CD1c-positive myeloid dendritic cell (primary cell): ENCODE results near the gene RNASE8.

ENCODE experiments used
- DNase-seq: peaks from one replicate; pipeline ENCODE4 v3.0.0-alpha.2; 2016; ENCODE audit errors: extremely low spot score

RNASE8 gene

DNA sequence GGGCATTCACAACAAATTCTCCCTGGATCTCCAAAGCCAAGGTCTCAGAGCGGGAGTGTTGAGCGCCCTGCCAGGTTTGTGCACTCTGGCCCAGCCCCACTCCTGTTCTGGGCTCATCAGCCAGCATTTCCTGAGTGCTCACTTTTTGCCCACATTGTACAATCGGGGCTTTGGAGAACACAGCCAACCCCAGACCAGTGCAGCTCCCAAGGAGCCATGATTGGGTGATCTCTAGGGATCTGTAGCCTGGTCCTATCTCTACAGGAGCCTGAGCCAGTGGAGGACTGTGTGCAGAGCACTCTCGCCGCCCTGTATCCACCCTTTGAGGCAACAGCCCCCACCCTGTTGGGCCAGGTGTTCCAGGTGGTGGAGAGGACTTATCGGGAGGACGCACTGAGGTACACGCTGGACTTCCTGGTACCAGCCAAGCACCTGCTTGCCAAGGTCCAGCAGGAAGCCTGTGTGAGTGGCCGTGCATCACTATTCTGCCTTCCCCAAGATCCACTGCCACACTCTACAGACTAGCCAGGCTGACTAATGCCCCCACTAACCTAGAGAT lies 15.2 kb downstream of the RNASE8 start:
- no peak for DNase-seq

DNA sequence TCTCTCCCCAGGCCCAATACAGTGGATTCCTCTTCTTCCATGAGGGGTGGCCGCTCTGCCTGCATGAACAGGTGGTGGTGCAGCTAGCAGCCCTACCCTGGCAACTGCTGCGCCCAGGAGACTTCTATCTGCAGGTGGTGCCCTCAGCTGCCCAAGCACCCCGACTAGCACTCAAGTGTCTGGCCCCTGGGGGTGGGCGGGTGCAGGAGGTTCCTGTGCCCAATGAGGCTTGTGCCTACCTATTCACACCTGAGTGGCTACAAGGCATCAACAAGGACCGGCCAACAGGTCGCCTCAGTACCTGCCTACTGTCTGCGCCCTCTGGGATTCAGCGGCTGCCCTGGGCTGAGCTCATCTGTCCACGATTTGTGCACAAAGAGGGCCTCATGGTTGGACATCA lies 16.3 kb downstream of the RNASE8 start:
- no peak for DNase-seq

DNA sequence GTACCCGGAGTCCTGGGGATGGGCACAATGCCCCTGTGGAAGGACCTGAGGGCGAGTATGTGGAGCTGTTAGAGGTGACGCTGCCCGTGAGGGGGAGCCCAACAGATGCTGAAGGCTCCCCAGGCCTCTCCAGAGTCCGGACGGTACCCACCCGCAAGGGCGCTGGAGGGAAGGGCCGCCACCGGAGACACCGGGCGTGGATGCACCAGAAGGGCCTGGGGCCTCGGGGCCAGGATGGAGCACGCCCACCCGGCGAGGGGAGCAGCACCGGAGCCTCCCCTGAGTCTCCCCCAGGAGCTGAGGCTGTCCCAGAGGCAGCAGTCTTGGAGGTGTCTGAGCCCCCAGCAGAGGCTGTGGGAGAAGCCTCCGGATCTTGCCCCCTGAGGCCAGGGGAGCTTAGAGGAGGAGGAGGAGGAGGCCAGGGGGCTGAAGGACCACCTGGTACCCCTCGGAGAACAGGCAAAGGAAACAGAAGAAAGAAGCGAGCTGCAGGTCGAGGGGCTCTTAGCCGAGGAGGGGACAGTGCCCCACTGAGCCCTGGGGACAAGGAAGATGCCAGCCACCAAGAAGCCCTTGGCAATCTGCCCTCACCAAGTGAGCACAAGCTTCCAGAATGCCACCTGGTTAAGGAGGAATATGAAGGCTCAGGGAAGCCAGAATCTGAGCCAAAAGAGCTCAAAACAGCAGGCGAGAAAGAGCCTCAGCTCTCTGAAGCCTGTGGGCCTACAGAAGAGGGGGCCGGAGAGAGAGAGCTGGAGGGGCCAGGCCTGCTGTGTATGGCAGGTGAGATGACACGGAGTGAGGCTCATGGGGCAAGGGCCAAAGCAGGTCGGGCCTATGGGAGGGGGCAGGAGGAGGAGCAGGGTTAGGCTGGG lies 17.0 kb downstream of the RNASE8 start:
- no peak for DNase-seq

DNA sequence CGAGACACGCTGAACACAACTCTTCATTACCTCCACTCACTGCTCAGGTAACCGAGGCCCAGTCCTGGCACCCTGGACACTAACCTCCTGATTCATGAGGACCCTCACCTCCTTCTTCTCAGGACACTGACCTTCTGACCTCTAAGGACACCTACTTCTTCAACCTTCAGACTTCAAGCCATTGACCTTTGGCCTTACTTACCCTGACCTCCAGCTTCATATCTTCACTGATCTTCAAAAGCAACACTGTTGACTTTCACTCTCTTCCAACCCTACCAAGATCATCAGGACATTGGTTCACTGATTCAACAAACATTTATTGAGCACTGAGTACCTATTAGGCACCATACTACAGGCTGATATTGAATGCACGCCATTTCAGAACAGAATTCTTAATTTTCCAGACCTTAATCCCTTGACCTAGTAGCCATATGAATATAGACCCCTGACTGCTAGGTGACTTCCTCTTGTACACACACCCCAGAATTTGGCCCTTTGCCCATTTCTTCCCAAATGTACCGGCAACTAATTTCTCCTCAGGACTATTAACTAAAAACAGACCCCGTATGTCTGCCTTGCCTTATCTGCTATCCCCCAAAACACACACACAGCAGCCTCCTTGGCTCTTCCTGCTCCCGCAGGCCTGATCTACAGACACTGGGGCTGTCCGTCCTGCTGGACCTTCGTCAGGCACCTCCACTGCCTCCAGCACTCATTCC lies 18.3 kb downstream of the RNASE8 start:
- DNase-seq, result no peak

DNA sequence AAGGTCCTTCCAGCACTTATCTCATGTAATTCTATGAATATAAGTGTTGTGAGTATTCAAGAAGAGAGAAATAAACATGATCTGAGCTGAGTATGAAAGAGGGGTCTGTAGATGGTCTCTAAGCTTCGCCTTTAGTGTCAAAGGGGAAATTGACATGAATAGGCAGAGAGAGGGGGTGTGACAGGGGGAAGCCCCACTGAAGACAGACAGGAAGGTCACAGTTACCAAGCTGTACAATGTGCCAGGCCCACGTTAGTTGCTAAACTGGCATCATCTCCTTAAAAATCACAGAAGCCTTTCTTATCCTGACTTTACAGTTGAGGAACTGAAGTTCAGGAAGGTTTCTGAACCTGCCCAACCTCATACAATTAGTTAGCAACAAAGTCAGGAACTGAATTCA lies 20.1 kb downstream of the RNASE8 start:
- no peak for DNase-seq

DNA sequence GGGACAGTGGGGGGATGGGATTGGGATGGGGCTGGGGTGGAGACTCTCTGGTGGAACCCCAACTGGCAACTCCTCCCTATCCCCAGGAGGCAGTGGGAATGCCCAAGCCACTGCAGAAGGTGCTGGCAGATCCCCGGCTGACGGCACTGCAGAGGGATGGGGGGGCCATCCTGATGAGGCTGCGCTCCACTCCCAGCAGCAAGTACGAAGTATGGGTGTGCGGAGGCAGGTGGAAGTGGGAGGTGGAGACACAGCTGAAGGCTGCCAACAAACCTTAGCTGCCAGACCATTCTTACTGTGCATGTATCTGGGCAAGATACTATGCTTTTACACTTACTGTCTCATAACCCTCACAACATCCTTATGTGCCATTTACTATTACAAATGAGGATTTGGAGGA lies 20.7 kb downstream of the RNASE8 start:
- DNase-seq, result no peak

DNA sequence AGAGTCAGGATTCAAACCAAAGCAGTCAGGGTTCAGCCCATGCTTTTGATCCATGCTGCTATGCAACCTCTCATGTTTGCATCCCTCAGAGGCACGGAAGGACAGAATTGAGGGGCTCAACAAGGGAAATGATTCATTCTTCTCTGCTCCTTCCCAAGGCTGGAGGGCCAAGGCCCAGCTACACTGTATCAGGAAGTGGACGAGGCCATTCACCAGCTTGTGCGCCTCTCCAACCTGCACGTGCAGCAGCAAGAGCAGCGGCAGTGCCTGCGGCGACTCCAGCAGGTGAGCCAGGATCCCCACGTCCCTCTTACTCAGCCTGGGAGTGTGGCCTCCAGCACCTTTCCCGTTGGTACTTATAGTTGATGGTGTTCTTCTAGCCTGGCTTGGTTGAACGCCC lies 21.1 kb downstream of the RNASE8 start:
- no peak for DNase-seq

DNA sequence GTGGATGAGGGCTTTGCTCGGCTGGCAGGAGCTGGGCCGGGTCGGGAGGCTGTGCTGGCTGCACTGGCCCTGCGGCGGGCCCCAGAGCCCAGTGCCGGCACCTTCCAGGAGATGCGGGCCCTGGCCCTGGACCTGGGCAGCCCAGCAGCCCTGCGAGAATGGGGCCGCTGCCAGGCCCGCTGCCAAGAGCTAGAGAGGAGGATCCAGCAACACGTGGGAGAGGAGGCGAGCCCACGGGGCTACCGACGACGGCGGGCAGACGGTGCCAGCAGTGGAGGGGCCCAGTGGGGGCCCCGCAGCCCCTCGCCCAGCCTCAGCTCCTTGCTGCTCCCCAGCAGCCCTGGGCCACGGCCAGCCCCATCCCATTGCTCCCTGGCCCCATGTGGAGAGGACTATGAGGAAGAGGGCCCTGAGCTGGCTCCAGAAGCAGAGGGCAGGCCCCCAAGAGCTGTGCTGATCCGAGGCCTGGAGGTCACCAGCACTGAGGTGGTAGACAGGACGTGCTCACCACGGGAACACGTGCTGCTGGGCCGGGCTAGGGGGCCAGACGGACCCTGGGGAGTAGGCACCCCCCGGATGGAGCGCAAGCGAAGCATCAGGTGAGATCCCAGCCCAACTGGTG lies 24.0 kb downstream of the RNASE8 start:
- DNase-seq, result no peak

DNA sequence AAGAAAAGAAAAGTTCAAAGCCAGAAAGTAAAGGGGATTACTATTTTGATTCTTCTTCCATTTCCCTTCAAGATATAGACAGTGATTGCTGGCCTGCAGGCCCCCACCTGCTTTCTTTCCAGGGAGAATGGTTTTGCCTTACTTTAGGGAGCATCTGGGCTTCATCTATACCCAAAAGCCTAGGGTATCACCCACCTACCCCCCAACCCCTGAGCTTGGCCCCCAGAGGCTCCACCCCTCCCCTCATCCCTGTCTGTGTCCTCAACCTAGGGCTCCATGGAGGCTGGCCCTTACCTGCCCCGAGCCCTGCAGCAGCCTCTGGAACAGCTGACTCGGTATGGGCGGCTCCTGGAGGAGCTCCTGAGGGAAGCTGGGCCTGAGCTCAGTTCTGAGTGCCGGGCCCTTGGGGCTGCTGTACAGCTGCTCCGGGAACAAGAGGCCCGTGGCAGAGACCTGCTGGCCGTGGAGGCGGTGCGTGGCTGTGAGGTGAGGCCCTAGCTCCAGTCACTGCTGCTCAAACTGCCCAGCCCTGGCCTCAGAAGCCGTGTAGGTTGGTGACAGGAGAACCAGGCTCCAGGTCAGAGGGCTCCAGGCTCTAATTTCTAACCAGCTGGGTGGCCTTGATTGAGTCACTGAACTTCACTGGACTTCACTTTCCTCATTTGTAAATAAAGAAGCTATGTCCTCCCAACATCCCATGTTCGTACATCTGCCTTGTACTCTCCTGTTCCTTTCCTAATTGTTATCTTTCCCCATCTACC lies 26.1 kb downstream of the RNASE8 start:
- no peak for DNase-seq

DNA sequence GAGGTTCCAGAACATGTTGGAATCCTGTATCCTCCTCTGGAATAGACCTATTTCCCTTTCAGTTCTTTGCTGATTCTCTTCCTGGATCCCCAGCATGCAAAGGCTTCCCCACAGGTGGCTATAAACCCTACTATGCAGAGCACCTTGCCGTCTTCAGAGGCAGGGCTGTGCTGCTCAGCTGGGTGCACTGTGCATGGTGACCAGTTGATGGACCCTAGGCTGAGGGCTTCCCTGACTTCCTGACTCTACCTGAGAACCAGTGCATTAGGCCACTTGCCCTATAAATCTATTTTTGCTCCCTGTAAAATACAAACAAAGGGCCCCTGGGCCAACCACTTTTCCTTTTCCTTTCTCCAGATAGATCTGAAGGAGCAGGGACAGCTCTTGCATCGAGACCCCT lies 26.8 kb downstream of the RNASE8 start:
- no peak for DNase-seq

DNA sequence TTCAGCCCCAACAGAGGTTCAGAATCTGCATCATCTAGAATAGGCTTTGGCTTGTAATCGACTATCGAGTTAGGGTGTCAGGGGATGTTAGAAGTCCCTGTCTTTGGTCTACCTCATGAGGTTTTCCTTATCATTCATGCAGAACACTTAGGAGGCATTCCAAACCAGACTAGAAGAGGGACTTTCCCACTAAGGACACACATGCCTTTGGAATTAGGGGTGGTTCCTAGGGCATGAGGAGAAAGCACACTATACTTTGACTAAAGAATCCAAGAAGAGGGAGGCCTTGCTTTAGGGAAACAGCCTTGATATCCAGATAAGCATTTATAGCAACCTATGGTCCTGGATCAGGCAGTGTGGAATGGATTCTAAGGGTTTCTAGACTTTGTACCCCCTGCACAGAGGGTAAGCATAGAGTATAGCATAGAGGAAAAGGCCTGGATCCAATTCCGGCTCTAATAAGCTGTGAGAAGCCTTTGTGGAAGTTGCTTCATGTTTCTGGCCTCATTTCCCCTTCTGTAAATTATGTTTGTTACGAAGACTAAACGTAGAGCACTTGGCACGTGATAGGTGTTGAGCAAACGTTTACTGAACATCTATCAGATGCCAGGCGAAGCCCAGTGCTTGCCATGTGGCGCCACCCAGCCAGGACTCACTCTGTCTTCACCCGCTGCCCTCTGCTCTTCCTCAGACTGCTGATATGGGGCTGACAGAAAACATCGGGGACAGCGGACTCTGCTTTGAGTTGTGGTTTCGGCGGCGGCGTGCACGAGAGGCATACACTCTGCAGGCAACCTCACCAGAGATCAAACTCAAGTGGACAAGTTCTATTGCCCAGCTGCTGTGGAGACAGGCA lies 27.6 kb downstream of the RNASE8 start:
- peak; percentile 75 for DNase-seq

DNA sequence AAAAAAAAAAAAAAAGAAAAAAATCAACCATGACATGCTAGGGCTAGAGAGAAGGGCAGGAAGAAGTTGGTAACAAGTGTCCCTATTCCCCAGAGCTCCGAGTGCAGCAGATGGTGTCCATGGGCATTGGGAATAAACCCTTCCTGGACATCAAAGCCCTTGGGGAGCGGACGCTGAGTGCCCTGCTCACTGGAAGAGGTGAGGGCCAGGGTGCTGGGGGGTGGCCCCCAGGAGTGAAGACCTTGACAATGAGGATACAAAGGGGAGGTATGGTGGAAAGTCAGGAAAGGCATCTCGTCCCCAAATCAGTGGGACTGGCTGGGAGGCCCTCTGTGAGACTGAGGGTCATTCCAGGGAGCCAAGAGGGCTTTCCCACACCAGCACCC lies 29.3 kb downstream of the RNASE8 start:
- no peak for DNase-seq

DNA sequence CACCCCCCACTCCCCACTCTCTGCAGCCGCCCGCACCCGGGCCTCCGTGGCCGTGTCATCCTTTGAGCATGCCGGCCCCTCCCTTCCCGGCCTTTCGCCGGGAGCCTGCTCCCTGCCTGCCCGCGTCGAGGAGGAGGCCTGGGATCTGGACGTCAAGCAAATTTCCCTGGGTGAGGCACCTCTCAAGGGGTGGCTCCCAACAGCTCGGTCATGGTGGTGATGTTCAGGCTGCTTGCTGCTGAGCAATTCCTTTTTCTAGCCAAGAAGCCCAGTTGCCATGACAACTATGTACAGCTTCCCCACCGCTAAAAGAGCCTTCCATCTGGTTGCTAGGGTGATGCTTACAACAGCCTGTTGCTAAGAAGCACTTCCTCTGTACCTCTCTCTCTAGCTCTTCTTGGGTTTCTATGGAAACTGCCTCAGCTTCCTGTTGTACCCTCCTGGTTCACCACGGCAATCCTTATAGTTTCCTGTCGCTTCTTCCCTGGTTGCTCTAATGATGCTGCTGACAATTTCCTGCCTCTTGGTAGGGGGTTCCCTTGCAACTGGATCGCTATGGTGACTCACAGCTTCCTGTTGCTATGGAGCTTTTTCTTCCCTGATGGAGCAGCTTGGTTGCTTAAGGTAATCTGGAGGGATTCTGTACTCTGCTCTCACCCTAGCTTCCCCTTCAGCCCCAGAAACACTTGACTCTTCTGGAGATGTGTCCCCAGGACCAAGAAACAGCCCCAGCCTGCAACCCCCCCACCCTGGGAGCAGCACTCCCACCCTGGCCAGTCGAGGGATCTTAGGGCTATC lies 29.9 kb downstream of the RNASE8 start:
- DNase-seq, result peak; percentile 96

DNA sequence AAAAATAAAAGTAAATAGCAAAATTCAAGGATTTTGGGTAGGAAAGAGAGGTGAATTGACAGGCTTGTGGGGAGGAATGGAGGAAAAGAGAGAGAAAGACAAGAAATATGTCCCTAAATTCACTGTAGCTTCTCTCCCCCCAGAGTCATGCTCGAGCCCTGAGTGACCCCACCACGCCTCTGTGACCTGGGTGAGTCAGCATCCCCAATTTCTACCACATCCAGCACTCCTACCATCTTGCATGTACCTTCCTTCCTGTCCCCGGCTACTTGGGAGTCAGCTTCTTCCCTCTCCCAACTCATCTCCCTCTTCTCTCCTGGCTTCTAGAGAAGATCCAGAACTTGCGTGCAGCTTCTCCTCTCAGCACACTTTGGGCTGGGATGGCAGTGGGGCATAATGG lies 31.1 kb downstream of the RNASE8 start:
- no peak for DNase-seq

DNA sequence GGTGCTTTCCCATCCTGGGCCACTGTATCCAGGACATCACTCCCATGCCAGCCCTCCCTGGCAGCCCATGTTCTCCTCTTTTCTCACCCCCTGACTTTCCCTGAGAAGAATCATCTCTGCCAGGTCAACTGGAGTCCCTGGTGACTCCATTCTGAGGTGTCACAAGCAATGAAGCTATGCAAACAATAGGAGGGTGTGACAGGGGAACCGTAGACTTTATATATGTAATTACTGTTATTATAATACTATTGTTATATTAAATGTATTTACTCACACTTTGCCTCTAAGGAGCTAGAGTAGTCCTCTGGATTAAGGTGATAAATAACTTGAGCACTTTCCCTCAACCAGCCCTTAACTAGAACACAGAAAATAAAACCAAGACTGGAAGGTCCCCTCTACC lies 31.6 kb downstream of the RNASE8 start:
- DNase-seq, result no peak

DNA sequence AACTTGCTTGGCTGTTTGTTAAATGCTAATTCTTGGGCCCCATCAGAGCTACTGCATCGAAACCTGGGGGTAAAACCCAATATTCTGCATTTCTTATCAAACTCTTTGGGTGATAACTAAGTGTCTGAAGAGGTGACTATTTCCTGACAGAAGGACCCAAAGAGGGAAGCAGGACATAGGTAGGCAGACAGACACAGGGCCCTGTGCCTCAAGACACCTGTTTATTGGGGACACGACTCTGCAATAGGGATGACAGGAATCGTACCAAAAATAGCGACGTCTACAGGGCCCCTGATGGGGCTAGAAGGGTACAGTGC lies 32.2 kb downstream of the RNASE8 start:
- DNase-seq, result no peak

DNA sequence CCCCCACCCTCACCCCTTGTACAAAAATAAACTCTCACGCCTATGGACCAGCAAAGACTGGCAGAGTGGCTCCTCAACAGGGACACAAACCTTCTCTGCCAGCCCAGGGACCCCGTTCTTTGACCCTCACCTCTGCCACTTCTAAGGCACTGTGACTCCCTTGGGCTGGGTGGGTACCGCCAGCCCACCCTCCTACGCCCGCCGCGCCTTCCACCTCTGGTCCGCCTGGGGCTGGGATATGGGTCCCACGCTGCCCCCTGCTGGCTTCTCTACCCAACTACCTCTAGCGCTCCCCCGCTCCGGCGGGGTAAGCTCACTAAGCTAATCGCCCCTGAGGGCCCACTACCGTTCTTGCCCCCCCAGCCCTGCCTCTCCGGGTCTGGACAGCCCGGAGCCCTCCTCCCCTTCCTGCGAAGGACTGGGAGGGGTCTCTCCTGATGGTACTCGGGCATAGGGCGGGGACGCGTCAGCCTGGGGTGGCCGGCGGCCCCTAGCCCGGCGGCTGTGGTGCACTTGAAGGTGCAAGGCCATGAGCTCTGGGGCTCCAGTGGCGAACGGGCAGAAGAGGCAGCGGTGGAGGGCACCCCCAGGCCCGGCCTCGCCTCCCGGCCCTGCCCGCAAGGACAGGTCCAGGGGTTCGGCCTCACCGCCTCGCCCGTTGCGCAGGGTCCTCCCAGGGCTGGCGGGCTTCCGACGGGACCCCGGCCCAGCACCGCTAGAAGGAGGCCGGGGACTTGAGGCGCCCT lies 32.7 kb downstream of the RNASE8 start:
- no peak for DNase-seq

DNA sequence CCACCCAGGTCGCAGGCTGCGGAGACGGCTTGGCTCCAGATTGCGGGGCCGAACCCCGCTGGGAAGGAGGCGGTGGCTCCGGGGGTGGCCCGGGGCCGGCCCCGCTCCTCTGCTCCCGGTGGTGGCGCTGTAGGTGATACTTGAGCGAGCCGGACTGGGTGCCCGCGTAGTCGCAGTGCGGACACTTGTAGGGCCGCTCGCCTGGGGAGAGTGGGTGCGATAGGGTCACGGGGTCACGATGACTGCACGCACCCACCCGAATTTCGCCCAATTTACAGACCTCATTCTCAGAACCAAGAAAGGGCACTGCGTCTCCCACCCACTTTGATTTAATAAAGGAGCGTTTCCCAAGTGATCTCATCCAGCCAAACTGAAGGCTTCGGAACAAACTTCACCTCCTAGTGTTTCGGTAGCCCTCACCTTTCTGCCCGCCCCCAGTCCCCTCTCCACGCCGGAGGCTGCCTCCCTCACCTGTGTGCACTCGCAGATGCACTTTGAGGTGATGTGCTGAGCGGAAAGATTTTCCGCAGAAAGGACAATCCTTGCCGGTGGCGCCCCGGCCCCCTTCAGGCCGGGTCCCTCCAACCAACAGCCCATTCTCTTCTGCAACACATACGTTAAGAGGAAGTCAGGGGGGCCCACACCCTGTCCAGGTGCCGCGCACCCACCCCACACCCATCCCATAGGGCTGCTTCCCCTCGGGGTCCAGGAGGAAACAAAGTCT lies 33.5 kb downstream of the RNASE8 start:
- no peak for DNase-seq

DNA sequence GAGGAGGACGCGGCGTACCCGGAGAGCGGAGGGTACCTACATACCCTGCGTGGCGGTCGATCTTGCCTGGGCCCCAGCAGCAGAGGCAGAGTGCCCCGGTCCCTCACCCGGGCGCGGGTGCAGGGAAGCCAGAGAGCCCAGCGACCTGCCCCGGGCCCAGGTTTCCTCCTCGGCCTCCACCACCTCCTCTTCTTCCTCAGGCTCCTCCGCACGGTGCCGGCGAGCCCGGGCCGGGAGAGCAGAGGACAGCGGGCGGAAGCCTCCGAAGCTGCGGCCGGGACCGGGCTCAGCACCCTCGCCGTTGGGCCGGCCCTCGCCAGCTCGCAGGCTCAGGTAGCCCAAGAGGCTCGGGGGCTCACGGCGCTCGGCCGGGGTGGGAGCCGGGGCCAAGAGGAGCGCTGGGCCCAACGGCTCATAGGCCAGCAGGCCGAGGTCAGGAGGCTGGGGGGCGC lies 34.2 kb downstream of the RNASE8 start:
- no peak for DNase-seq
